ENCODE measurements around the gene HIP1R.

DNA sequence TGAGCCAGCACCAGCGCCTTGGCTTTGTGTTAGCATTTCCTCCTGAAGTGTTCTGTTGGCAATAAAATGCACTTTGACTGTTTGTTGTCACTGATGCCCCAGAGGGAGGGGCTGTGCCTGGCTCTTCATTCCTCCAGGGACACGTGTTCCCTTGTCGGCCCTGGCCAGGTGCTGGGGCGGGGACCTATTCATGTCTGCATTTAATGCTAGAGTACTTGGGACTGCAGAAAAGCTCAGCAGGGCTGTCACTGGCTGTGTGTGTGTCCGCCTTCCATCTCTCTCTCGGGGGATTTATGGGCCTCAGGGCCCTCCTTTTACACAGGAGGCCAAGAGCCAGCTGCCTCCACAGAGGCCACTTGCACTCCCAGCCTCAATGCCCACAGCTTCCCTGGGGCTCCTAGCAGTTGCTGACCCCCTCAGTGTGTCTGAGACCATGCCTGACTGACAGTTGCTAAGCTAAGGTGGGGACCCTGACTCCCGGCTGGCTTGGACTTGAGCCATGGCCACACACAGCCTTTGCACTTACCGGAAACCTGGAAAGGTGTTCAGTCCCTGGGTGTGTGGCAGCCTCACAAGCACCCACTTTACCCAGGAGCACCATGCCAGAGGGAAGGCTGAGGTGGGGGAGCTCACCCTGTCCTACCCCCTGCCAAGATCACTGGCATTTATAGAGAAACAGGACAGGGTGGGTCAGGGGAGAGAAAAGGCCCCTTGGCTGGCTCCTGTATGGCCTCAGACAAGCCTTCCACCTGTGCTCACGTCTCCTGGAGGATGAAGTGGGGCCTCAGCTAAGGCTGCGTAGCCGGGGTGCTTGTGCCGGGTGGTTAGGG lies 27.8 kb downstream of the HIP1R start:
- TF ChIP-seq, protein P1, sequence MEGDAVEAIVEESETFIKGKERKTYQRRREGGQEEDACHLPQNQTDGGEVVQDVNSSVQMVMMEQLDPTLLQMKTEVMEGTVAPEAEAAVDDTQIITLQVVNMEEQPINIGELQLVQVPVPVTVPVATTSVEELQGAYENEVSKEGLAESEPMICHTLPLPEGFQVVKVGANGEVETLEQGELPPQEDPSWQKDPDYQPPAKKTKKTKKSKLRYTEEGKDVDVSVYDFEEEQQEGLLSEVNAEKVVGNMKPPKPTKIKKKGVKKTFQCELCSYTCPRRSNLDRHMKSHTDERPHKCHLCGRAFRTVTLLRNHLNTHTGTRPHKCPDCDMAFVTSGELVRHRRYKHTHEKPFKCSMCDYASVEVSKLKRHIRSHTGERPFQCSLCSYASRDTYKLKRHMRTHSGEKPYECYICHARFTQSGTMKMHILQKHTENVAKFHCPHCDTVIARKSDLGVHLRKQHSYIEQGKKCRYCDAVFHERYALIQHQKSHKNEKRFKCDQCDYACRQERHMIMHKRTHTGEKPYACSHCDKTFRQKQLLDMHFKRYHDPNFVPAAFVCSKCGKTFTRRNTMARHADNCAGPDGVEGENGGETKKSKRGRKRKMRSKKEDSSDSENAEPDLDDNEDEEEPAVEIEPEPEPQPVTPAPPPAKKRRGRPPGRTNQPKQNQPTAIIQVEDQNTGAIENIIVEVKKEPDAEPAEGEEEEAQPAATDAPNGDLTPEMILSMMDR (IDR thresholded peaks at IDR 0.05; ENCODE audit: borderline replicate concordance, extremely low read depth, low read length, poor library complexity, severe bottlenecking): no peak
- no peak for TF ChIP-seq EZH2 (IDR thresholded peaks at IDR 0.05; ENCODE audit: borderline replicate concordance, low read depth, low read length, severe bottlenecking)

Data from DND-41 (cell line).